GM19023 (cell line): ENCODE data around the gene PIAS1.
"Not testable (repeated sequence)": the region's sequence is repeated elsewhere in the genome, so short reads cannot be mapped to it uniquely, and the experiment has no call there.

Experiments used
- ATAC-seq: cut with Tn5 transposase; IDR thresholded peaks from one replicate; pipeline ENCODE4 v1.9.1; 2021; ENCODE audit warnings: mild to moderate bottlenecking, moderate library complexity; ENCODE audit not compliant: unreplicated experiment

Gene PIAS1

GRCh38 chr15:68200016-68200861, 146.1 kb downstream of the PIAS1 start:
- no peak for ATAC-seq

- no peak for ATAC-seq
These were observed 147.2 kb downstream of the PIAS1 start for GRCh38 chr15:68201153-68201878.

GRCh38 chr15:68201879-68202261, 147.8 kb downstream of the PIAS1 start:
- no peak for ATAC-seq

GRCh38 chr15:68202994-68203393, 148.9 kb downstream of the PIAS1 start:
- ATAC-seq: not testable (repeated sequence)

- no peak for ATAC-seq
These were observed 149.4 kb downstream of the PIAS1 start for GRCh38 chr15:68203486-68203885.

- no peak for ATAC-seq
These were observed 149.8 kb downstream of the PIAS1 start for GRCh38 chr15:68203956-68204355.

GRCh38 chr15:68204361-68204760, 150.2 kb downstream of the PIAS1 start:
- ATAC-seq: no peak

GRCh38 chr15:68204776-68205557, 150.9 kb downstream of the PIAS1 start, which contains the start of gene CALML4:
Gene CALML4, minus strand, starts transcription at chr15:68205332. Its CDS starts 85 bp downstream, at chr15:68205247.
- no peak for ATAC-seq

GRCh38 chr15:68205558-68205944, 151.4 kb downstream of the PIAS1 start:
- no peak for ATAC-seq

- ATAC-seq: no peak
These were observed 151.9 kb downstream of the PIAS1 start for GRCh38 chr15:68205954-68206539.

- no peak for ATAC-seq
These were observed 152.6 kb downstream of the PIAS1 start for GRCh38 chr15:68206711-68207151.

GRCh38 chr15:68207176-68207935, 153.2 kb downstream of the PIAS1 start:
- no peak for ATAC-seq

- ATAC-seq: no peak
These were observed 154.0 kb downstream of the PIAS1 start for GRCh38 chr15:68208136-68208535.

- no peak for ATAC-seq
These were observed 154.6 kb downstream of the PIAS1 start for GRCh38 chr15:68208636-68209240.

- no peak for ATAC-seq
These were observed 155.2 kb downstream of the PIAS1 start for GRCh38 chr15:68209272-68209671.

GRCh38 chr15:68209735-68210408, 155.8 kb downstream of the PIAS1 start:
- peak; percentile 43 for ATAC-seq

- no peak for ATAC-seq
These were observed 156.3 kb downstream of the PIAS1 start for GRCh38 chr15:68210409-68210756.

GRCh38 chr15:68210821-68211655, 156.9 kb downstream of the PIAS1 start:
- ATAC-seq: no peak
